ENCODE measurements around the gene NTRK2.
"Not testable (repeated sequence)": the region's sequence is repeated elsewhere in the genome, so short reads cannot be mapped to it uniquely, and the experiment has no call there.

NTRK2 gene

GRCh38 chr9:85067792-85068191, 398.3 kb downstream of the NTRK2 start:
- DNase-seq (ENCODE audit: low spot score), result no peak

- not testable (repeated sequence) for DNase-seq (ENCODE audit: low spot score)
Observed at GRCh38 chr9:85069421-85069820, 399.9 kb downstream of the NTRK2 start.
